ENCODE measurements around the gene PTPRN2. TPM values are rescaled to one million over a fixed set of nuclear protein-coding genes. Genes with fewer than 3 reads are reported as not detected.

PTPRN2 gene
- total and polyA plus RNA-seq, 2 donors (not counting 1 experiment from before 2014, with no cell fraction given), result 0.54 to 1.2 TPM

- H3K27ac ChIP-seq (ENCODE audit: insufficient read depth, low read length), result no peak overlapping the region
- TF ChIP-seq EZH2 (IDR thresholded peaks at IDR 0.05; ENCODE audit: low read length, missing control alignments) (no peak), CTCF (conservative IDR thresholded peaks at IDR 0.05 in 1 of 2, IDR thresholded peaks at IDR 0.05 in 1 of 2; ENCODE audit: low read depth in 1 of 2, low read length in 2 of 2) (no peak)
- no peaks in the 10 kb centered on the region for H3K36me3 ChIP-seq (ENCODE audit: control insufficient read depth, insufficient read depth, low read length)
- no peak overlapping the region for H3K4me2 ChIP-seq (ENCODE audit: extremely low read depth, insufficient read depth, low read length)
- H3K9me3 ChIP-seq (ENCODE audit: control insufficient read depth, insufficient read depth, low read depth, low read length), result no peaks in the 10 kb centered on the region
- H3K4me3 ChIP-seq (replicated peaks in 1 of 4; ENCODE audit: control extremely low read depth in 1 of 4, insufficient read depth in 1 of 4, low read depth in 3 of 4, low read length in 4 of 4), result no peak overlapping the region
- no peak for DNase-seq (ENCODE audit: low read depth in 2 of 2)
- H3K4me1 ChIP-seq (ENCODE audit: control insufficient read depth, extremely low read depth, insufficient read depth, low read length), result no peaks in the 10 kb centered on the region
- H3K9ac ChIP-seq (ENCODE audit: insufficient read depth, low read length), result no peak overlapping the region
- H2AFZ ChIP-seq (ENCODE audit: low read length), result no peak overlapping the region
- no peaks in the 10 kb centered on the region for H3K79me2 ChIP-seq (ENCODE audit: control insufficient read depth, insufficient read depth, low read length)
- H4K20me1 ChIP-seq (ENCODE audit: control insufficient read depth, extremely low read depth, insufficient read depth, low read length), result no peaks in the 10 kb centered on the region
- no peaks in the 10 kb centered on the region for H3K27me3 ChIP-seq (ENCODE audit: control insufficient read depth, insufficient read depth, low read length)
Measured at GRCh38 chr7:158194365-158194900, 393.2 kb downstream of the PTPRN2 start.

GRCh38 chr7:158193446-158193845, 394.2 kb downstream of the PTPRN2 start:
- no peak for TF ChIP-seq EZH2 (IDR thresholded peaks at IDR 0.05; ENCODE audit: low read length, missing control alignments)
- no peak for TF ChIP-seq CTCF (conservative IDR thresholded peaks at IDR 0.05 in 1 of 2, IDR thresholded peaks at IDR 0.05 in 1 of 2; ENCODE audit: low read depth in 1 of 2, low read length in 2 of 2)
- H3K4me3 ChIP-seq (replicated peaks in 1 of 4; ENCODE audit: control extremely low read depth in 1 of 4, insufficient read depth in 1 of 4, low read depth in 3 of 4, low read length in 4 of 4), result no peak overlapping the region
- H3K27ac ChIP-seq (ENCODE audit: insufficient read depth, low read length), result no peak overlapping the region
- no peaks in the 10 kb centered on the region for H4K20me1 ChIP-seq (ENCODE audit: control insufficient read depth, extremely low read depth, insufficient read depth, low read length)
- no peaks in the 10 kb centered on the region for H3K27me3 ChIP-seq (ENCODE audit: control insufficient read depth, insufficient read depth, low read length)
- no peaks in the 10 kb centered on the region for H3K4me1 ChIP-seq (ENCODE audit: control insufficient read depth, extremely low read depth, insufficient read depth, low read length)
- no peak overlapping the region for H3K4me2 ChIP-seq (ENCODE audit: extremely low read depth, insufficient read depth, low read length)
- DNase-seq (ENCODE audit: low read depth in 2 of 2), result no peak
- no peaks in the 10 kb centered on the region for H3K9me3 ChIP-seq (ENCODE audit: control insufficient read depth, insufficient read depth, low read depth, low read length)
- H3K79me2 ChIP-seq (ENCODE audit: control insufficient read depth, insufficient read depth, low read length), result no peaks in the 10 kb centered on the region
- H3K9ac ChIP-seq (ENCODE audit: insufficient read depth, low read length), result no peak overlapping the region
- H2AFZ ChIP-seq (ENCODE audit: low read length), result no peak overlapping the region
- no peaks in the 10 kb centered on the region for H3K36me3 ChIP-seq (ENCODE audit: control insufficient read depth, insufficient read depth, low read length)

- no peak overlapping the region for H3K4me3 ChIP-seq (replicated peaks in 1 of 4; ENCODE audit: control extremely low read depth in 1 of 4, insufficient read depth in 1 of 4, low read depth in 3 of 4, low read length in 4 of 4)
- H3K27ac ChIP-seq (ENCODE audit: insufficient read depth, low read length), result no peak overlapping the region
- no peaks in the 10 kb centered on the region for H4K20me1 ChIP-seq (ENCODE audit: control insufficient read depth, extremely low read depth, insufficient read depth, low read length)
- H3K9me3 ChIP-seq (ENCODE audit: control insufficient read depth, insufficient read depth, low read depth, low read length), result no peaks in the 10 kb centered on the region
- no peak overlapping the region for H3K9ac ChIP-seq (ENCODE audit: insufficient read depth, low read length)
- H3K4me2 ChIP-seq (ENCODE audit: extremely low read depth, insufficient read depth, low read length), result no peak overlapping the region
- no peaks in the 10 kb centered on the region for H3K79me2 ChIP-seq (ENCODE audit: control insufficient read depth, insufficient read depth, low read length)
- no peaks in the 10 kb centered on the region for H3K27me3 ChIP-seq (ENCODE audit: control insufficient read depth, insufficient read depth, low read length)
- DNase-seq (ENCODE audit: low read depth in 2 of 2), result no peak
- no peaks in the 10 kb centered on the region for H3K4me1 ChIP-seq (ENCODE audit: control insufficient read depth, extremely low read depth, insufficient read depth, low read length)
- H2AFZ ChIP-seq (ENCODE audit: low read length), result no peak overlapping the region
- no peaks in the 10 kb centered on the region for H3K36me3 ChIP-seq (ENCODE audit: control insufficient read depth, insufficient read depth, low read length)
- TF ChIP-seq EZH2 (IDR thresholded peaks at IDR 0.05; ENCODE audit: low read length, missing control alignments), result no peak
- TF ChIP-seq CTCF (conservative IDR thresholded peaks at IDR 0.05 in 1 of 2, IDR thresholded peaks at IDR 0.05 in 1 of 2; ENCODE audit: low read depth in 1 of 2, low read length in 2 of 2), result no peak
Measured at GRCh38 chr7:158192956-158193355, 394.7 kb downstream of the PTPRN2 start.

Data from fibroblast of lung (primary cell).